AG09319 (cell line): ENCODE data around the gene ARHGAP8.

ENCODE experiments used
- DNase-seq: peaks from one replicate; pipeline ENCODE4 v3.0.0-alpha.2; 2010; ENCODE audit warnings: low read depth; ENCODE audit errors: extremely low read depth
- CTCF ChIP-seq: IDR thresholded peaks from 2 replicates; pipeline ENCODE4 v1.5.1; 2011; ENCODE audit warnings: low read depth, mild to moderate bottlenecking, inconsistent platforms, low read length, moderate library complexity

Gene ARHGAP8

DNA sequence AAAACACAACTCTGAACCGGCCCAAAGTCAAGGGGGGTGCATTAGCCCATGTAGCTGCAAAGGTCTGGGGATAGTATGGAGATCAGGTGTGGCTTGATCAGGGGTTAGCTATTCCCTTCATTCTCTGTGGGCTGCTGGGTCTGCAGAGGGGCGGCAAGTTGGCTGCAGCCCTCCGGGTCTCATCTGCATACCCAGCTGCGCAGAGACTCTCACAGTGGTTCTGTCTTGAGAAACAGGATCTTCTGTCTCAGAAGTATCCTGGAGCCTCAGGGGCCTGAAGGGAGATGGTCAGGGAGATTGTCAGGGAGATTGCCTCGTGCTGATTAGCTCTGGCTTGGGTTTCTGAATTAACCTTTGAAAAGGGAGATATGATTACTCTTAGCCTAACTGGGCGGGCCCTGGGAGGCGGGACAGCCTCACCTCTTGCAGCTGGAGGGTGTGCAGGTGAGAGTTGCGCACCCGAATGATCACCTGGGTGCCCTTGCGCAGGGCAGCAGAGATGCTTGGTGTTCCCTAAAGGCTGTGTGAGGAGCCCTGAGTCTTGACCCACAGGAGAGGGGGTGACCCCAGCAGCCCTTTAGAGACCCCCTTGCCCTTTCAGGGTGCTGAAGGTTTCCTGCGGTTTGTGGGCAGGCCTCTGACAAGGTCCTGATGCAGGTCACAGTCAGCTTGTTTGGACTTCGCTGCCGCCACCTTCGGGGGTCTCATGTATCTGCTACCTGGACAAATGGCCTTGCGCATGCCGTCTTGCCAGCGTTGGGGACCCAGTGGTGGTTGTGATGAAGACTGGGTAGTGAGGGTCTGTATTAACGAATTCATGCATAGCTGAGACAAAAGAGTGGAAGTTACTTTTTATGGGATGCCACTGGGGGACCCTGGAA, 7.3 kb downstream of the ARHGAP8 start:
- no peak for DNase-seq
- no peak for TF ChIP-seq CTCF

- no peak for TF ChIP-seq CTCF
- DNase-seq: no peak
Observed at GRCh38 chr22:44760476-44760875, 8.1 kb downstream of the ARHGAP8 start.

DNA sequence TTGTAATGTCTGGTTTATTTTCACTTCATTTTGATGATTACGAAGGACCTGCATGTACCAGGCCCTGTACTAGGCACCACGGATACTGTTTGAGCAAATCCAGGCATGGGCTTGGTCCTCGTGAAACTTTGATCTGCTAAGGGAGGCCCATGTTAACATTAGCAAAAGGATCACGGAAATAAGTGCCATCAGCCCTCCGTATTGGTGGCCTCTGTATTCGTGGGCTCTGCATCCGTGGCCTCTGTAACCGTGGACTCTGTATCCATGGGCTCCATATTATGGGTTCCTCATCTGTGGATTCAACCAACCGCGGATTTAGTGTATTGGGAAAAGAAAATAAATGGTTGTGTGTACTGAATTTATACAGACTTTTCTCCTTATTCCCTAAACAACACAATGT, 8.7 kb downstream of the ARHGAP8 start:
- no peak for TF ChIP-seq CTCF
- no peak for DNase-seq

DNA sequence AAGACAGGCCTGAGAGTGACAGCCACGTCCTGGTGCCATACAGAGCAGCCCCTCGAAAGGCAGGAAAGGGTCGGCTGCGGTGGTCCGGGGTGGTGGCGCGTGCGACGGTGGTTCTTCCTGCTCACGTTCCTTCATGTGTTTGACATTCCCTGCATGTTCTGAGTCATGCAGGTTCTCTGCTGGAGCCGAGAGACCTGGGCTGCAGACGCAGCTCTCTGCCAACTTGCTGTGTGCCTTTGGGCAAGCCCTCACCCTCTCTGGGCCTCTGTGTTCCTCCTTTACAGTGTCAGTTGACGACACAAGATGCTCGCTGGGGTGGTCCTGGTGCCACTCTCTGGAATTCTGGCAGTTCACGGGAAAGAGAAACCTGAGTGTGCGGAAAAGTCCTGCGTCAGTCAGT, 12.0 kb downstream of the ARHGAP8 start:
- no peak for TF ChIP-seq CTCF
- no peak for DNase-seq

GRCh38 chr22:44764974-44765373, 12.6 kb downstream of the ARHGAP8 start:
- TF ChIP-seq CTCF: no peak
- DNase-seq: no peak

DNA sequence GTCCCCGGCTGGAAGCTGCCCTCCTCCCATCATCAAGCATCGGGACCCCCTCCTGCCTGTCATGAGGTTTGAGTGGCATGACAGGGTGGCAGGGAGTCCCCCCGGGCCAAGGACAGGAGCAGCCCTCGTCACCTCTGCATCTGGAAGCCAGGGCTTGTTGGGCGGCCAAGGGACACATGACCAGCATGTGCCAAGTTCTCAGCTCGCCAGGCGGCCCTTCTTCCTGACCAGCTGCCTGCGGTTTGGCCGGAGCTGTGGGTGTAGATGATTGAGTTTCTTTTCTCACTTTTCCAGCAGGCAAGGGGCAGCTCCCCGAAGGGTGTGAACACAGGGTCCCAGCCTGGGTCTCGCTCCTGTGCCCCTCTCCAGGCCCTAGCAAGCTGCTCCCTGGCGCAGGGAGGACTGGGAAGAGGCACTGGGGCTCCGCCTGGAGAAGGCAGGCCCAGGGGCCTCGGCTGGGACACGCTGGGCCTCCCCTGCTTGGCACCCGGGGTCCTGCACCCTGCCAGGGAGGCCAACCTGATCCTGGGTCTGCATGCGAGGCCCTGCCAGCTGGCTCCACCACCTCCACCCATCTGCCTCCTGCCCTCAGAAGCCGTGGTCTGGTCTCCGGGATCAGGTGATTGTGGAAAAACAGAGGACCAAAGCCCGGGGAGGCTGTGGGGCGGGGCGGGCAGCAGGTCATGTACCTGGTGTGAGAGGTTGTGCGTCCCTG, 13.4 kb downstream of the ARHGAP8 start:
- DNase-seq: no peak
- no peak for TF ChIP-seq CTCF

DNA sequence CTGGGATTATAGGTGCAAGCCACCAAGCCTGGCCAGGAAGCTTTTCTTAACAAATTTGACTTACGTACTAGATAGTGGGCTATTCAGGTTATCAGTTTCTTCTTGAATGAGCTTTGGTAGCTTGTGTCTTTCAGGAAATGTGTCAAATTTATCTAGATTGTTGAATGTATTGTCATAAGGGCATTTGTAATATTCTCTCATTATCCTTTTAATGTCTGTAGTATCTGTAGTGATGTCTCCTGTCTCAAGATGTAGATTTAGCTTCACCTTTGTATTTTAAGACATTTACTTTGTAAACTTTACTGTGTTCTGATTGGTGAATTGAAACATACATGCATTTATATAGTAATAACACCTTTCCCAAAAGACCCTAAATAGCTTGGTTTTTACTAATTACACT, 20.7 kb downstream of the ARHGAP8 start:
- no peak for DNase-seq
- TF ChIP-seq CTCF: no peak
